Activated CD8-positive, alpha-beta T cell treated with anti-CD3 and anti-CD28 coated beads for 36 hours (primary cell): ENCODE data around the gene ZNF292. TPM values are rescaled to one million over a fixed set of nuclear protein-coding genes. Genes with fewer than 3 reads are reported as not detected.
"Not testable (repeated sequence)": the region's sequence is repeated elsewhere in the genome, so short reads cannot be mapped to it uniquely, and the experiment has no call there.

ENCODE experiments used
- ATAC-seq: fragments of 200-7000 bp; cut with Tn5 transposase; one replicate; pipeline ENCODE4 v1.10.0; 2021; ENCODE audit warnings: mild to moderate bottlenecking, moderate library complexity
- CTCF ChIA-PET: fragments of 350-600 bp; sonication (Branson Sonifier 250); formaldehyde crosslinking; loops from one replicate; lab custom pipeline; 2021; ENCODE audit warnings: antibody characterized with exemption; lab: Charles Lee
- POLR2A ChIA-PET: fragments of 350-600 bp; sonication (Branson Sonifier 250); formaldehyde crosslinking; loops from one replicate; lab custom pipeline; 2021; ENCODE audit warnings: antibody characterized with exemption; lab: Charles Lee
- DNase-seq: peaks from one replicate; pipeline ENCODE4 v3.0.0-alpha.2; 2020
- H3K27ac Mint-ChIP-seq: one replicate; pipeline ENCODE4 v1.8.0; 2021; ENCODE audit warnings: mild to moderate bottlenecking, mixed read lengths
- H3K27me3 Mint-ChIP-seq: one replicate; pipeline ENCODE4 v1.8.0; 2021; ENCODE audit warnings: mixed read lengths
- H3K36me3 Mint-ChIP-seq: one replicate; pipeline ENCODE4 v1.8.0; 2021; ENCODE audit warnings: low read depth, mixed read lengths
- H3K4me1 Mint-ChIP-seq: one replicate; pipeline ENCODE4 v1.8.0; 2021; ENCODE audit warnings: low read depth, mixed read lengths
- H3K4me3 Mint-ChIP-seq: one replicate; pipeline ENCODE4 v1.8.0; 2021; ENCODE audit warnings: mild to moderate bottlenecking, moderate library complexity, mixed read lengths
- H3K9me3 Mint-ChIP-seq: one replicate; pipeline ENCODE4 v1.8.0; 2021; ENCODE audit warnings: mixed read lengths
- intact Hi-C: fragments of 100-400 bp; cut with micrococcal nuclease; formaldehyde crosslinking; loops from one replicate; pipeline ENCODE4 v1.10.0; 2022
- total RNA-seq, 2 experiments: library from RNA; stranded (reverse); gene quantifications; one replicate each; pipeline ENCODE4 v1.2.3, GENCODE V29; 2021
- TF ChIP-seq, protein P1 (sequence below): fragments of 200-600 bp; IDR thresholded peaks from one replicate; pipeline ENCODE4 v1.8.0; 2022; ENCODE audit warnings: antibody characterized with exemption, mild to moderate bottlenecking

Gene ZNF292
- total RNA-seq, 2 experiments from 2014 or later = 76.4 to 78.3 TPM

DNA sequence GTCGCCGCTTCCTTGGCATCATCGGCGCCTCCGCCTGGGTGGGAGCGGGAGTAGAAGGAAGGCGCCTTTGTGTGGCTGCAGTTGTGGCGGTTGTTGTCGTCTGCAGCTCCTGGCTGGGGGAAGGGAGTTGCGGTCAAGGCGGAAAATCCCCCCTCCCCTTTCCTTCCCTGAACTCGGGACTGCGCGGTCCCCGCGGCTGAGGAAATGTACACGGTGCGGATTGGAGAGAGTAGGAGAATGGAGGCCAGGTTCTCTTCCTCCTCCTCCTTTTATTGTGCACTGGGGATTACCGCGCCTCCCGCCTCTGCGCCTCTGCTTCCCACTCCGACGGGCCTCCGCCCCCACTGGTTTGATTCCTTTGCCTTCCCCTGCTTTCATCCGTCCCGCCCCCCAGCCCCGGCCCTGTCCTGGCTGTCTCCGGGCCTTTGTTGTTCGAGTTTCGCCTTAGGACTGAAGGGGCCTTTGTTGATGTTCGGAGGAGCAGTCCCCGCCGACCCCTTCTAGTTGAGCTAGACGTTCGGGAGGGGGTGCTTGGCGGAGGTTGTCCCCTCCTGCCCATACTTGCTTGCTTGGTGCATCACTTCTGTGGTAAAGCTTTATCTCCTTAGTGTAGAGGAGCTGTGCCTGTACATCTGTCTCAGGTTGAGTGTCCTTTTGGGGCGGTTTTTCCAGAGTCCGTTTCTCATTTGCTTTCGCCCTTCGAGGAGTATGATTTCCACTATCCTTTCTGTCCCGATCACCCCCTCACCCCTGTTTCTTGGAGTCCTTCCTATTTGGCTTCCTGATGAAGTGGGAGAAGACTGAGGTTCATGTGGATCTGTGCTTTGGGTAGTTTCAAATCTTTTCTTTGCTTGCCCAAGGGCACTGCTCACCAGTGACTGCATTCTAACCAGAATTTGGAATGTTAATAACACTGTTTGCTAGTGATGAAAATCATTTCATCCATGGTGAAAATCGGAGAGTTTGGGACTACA lies 764 bp downstream of the ZNF292 start:
- Mint-ChIP-seq H3K4me3 (peak overlapping the region; percentile 85), H3K27me3 (no peaks in the 10 kb centered on the region), H3K4me1 (peaks cover 37% of the 10 kb centered on the region), H3K27ac (peak overlapping the region; percentile 100), H3K9me3 (no peaks in the 10 kb centered on the region), H3K36me3 (peaks cover 34% of the 10 kb centered on the region)
- intact Hi-C loops = loop anchor here (5.0 to 10.0 kb wide), 4 partner anchors 41 to 319 kb away; partner anchors contain the start of genes GJB7, SLC35A1 and SMIM8
- POLR2A ChIA-PET = interaction anchor here (0.6 to 1.8 kb wide), 9 partner anchors 9 to 331 kb away, joined by 3 to 6 read pairs (median 3); no protein-coding TSS in a partner anchor
- DNase-seq (peak; percentile 62), ATAC-seq (peak; percentile 1)
- CTCF ChIA-PET = interaction anchor here (0.8 to 2.0 kb wide), 6 partner anchors 17 to 81 kb away, joined by 3 to 8 read pairs (median 3); no protein-coding TSS in a partner anchor
- TF ChIP-seq, protein P1, sequence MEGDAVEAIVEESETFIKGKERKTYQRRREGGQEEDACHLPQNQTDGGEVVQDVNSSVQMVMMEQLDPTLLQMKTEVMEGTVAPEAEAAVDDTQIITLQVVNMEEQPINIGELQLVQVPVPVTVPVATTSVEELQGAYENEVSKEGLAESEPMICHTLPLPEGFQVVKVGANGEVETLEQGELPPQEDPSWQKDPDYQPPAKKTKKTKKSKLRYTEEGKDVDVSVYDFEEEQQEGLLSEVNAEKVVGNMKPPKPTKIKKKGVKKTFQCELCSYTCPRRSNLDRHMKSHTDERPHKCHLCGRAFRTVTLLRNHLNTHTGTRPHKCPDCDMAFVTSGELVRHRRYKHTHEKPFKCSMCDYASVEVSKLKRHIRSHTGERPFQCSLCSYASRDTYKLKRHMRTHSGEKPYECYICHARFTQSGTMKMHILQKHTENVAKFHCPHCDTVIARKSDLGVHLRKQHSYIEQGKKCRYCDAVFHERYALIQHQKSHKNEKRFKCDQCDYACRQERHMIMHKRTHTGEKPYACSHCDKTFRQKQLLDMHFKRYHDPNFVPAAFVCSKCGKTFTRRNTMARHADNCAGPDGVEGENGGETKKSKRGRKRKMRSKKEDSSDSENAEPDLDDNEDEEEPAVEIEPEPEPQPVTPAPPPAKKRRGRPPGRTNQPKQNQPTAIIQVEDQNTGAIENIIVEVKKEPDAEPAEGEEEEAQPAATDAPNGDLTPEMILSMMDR = no peak

DNA sequence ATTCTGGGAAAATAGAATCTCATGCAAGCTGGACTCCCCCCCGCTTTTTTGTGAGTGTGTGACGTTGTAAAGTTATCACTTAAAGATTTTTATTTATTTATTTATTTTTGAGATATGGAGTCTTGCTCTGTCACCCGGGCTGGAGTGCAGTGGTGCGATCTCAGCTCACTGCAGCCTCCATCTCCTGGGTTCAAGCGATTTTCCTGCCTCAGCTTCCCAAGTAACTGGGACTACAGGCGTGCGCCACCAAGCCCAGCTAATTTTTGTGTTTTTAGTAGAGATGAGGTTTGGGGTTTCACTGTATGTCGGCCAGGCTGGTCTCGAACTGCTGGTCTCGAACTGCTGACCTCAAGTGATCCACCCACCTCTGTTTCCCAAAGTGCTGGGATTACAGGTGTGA lies 2.2 kb downstream of the ZNF292 start:
- H3K9me3 Mint-ChIP-seq, ATAC-seq: not testable (repeated sequence)
- peaks cover 38% of the 10 kb centered on the region for H3K36me3 Mint-ChIP-seq

DNA sequence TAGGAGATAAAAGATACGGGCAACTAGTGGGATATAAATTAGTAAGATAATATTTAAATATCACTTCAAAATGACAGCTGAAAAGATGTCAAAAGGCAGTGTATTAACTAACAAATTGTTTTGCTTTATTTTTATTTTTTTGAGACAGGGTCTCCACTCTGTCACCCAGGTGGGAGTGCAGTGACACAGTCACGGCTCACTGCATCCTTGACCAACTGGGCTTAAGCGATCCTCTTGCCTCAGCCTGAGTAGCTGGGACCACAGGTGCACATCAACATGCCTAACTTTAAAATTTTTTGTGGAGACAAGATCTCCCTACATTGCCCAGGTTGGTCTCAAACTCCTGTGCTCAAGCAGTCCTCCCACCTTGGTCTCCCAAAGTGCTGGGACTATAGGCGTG lies 5.9 kb downstream of the ZNF292 start:
- POLR2A ChIA-PET = interaction anchor here (1.1 kb wide), 1 partner anchor 9 kb away, joined by 3 read pairs; no protein-coding TSS in a partner anchor
- DNase-seq (no peak), ATAC-seq (no peak)
- intact Hi-C loops = no loop called here
- H3K36me3 Mint-ChIP-seq = peaks cover 43% of the 10 kb centered on the region
- no peaks in the 10 kb centered on the region for H3K9me3 Mint-ChIP-seq
- TF ChIP-seq, protein P1 = no peak
- no peak overlapping the region for H3K27ac Mint-ChIP-seq
- peaks cover 67% of the 10 kb centered on the region for H3K4me1 Mint-ChIP-seq
- H3K4me3 Mint-ChIP-seq = no peak overlapping the region
- CTCF ChIA-PET = interaction anchor here (1.3 kb wide), 1 partner anchor 15 kb away, joined by 4 read pairs; no protein-coding TSS in a partner anchor
- no peaks in the 10 kb centered on the region for H3K27me3 Mint-ChIP-seq

More for the DNA sequence above, 2.2 kb downstream of the ZNF292 start:
- POLR2A ChIA-PET = interaction anchor here (0.7 to 1.4 kb wide), 2 partner anchors 27 to 73 kb away, joined by 3 read pairs; no protein-coding TSS in a partner anchor
- intact Hi-C loops = loop anchor here (5.0 to 10.0 kb wide), 4 partner anchors 40 to 317 kb away; partner anchors contain the start of genes GJB7, SLC35A1 and SMIM8
- DNase-seq, H3K27ac Mint-ChIP-seq, H3K27me3 Mint-ChIP-seq: not testable (repeated sequence)
- Mint-ChIP-seq H3K4me1 (peaks cover 48% of the 10 kb centered on the region), H3K4me3 (peak overlapping the region; percentile 29)
- CTCF ChIA-PET = interaction anchor here (1.1 to 2.0 kb wide), 3 partner anchors 19 to 80 kb away, joined by 3 to 8 read pairs (median 3); no protein-coding TSS in a partner anchor

DNA sequence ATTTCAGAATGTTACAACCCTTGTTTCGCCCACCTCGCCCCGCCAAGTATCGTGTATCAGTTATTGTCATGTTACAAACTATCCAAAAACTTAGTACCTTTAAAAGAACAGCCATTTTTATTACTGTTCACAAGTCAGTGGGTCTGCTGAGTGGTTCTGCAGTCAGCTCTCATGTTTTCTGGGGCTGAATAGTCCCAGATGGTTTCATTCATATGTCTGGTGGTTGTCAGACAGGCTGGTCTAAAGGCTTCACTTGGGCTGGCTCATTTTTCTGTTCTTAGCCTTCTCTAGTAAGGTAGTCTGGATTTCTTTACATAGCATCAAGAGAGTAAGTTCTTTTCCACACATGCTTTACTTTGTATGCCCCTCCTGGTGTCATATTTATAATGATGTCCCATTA lies 8.6 kb downstream of the ZNF292 start:
- Mint-ChIP-seq H3K27me3 (no peaks in the 10 kb centered on the region), H3K4me1 (peaks cover 76% of the 10 kb centered on the region), H3K36me3 (peaks cover 27% of the 10 kb centered on the region), H3K9me3 (no peaks in the 10 kb centered on the region), H3K27ac (no peak overlapping the region), H3K4me3 (no peak overlapping the region)
- ATAC-seq = no peak
- ChIA-PET CTCF (interaction anchor here (1.2 to 1.6 kb wide), 2 partner anchors 14 to 44 kb away, joined by 4 to 5 read pairs; no protein-coding TSS in a partner anchor), POLR2A (no interaction called here)
- DNase-seq = no peak
- intact Hi-C loops = no loop called here
- TF ChIP-seq, protein P1 = no peak

DNA sequence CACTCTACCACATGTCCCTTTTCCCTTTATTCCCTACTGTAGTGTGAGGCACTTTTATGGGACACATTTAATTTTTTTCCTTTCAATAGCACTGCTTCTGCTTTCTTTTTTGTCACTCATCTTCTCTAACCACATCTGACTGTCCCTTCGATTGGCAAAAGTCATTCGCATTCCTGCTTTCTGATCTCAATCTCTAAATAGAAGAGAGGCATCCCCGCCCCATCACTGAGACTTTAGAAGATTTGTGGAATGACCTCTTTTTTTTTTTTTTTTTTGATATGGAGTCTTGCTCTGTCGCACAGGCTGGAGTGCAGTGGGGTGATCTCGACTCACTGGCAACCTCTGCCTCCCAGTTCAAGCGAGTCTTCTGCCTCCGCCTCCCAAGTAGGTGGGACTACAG lies 9.1 kb downstream of the ZNF292 start:
- H3K36me3 Mint-ChIP-seq = peaks cover 26% of the 10 kb centered on the region
- peaks cover 78% of the 10 kb centered on the region for H3K4me1 Mint-ChIP-seq
- H3K27ac Mint-ChIP-seq = no peak overlapping the region
- no peaks in the 10 kb centered on the region for H3K27me3 Mint-ChIP-seq
- intact Hi-C loops = no loop called here
- DNase-seq (no peak), ATAC-seq (no peak)
- H3K9me3 Mint-ChIP-seq = no peaks in the 10 kb centered on the region
- CTCF ChIA-PET = interaction anchor here (1.6 kb wide), 1 partner anchor 13 kb away, joined by 4 read pairs; no protein-coding TSS in a partner anchor
- no peak overlapping the region for H3K4me3 Mint-ChIP-seq
- TF ChIP-seq, protein P1 = no peak
- POLR2A ChIA-PET = no interaction called here
